ENCODE data around the gene BCAS1. TPM values are rescaled to one million over a fixed set of nuclear protein-coding genes. Genes with fewer than 3 reads are reported as not detected.

BCAS1 gene
- polyA plus RNA-seq, 1 of the 3 experiments (the other 2 are of a cell fraction) = not detected

DNA sequence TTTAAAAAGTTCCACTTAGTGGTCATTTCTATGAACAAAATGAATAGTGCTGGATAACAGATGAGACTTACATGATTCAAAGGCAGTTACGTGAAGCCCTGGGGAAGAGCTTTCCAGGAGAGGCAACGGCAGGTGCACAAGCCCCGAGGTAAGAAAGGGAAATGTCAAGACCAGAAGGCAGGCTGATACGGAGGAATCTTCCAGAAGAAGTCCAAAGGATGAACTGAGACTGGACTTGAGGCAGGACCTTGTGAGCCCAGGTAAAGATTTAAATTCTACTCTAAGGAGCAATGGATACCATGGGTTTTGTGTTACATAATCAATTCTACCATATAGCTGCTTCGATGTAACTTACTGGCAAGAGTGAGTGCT lies 164.6 kb downstream of the BCAS1 start:
- Histone ChIP-seq H3K79me2 (ENCODE audit: insufficient read depth) (no peaks in the 10 kb centered on the region), H3K4me2 (no peak overlapping the region), H2AFZ (ENCODE audit: low read depth) (no peak overlapping the region), H3K9me3 (no peaks in the 10 kb centered on the region), H3F3A (replicated peaks; ENCODE audit: insufficient read depth) (peaks cover 16% of the 10 kb centered on the region), H3K36me3 (replicated peaks in 1 of 2; ENCODE audit: control insufficient read depth in 1 of 2, insufficient read depth in 2 of 2, low read length in 1 of 2) (no peaks in the 10 kb centered on the region), H4K20me1 (ENCODE audit: insufficient read depth) (no peaks in the 10 kb centered on the region), H3K9me2 (no peaks in the 10 kb centered on the region), H3K27ac (ENCODE audit: low read depth in 2 of 2, low read length in 1 of 2) (peak overlapping the region in 1 of 2 experiments; percentile 6; a peak in 1 of 4 replicates), H3K4me1 (ENCODE audit: control insufficient read depth in 1 of 2, insufficient read depth in 2 of 2, low read depth in 1 of 2, low read length in 1 of 2) (peaks cover 11 to 15% of the 10 kb centered on the region in 2 experiments), H3K9ac (no peak overlapping the region), H3K27me3 (ENCODE audit: insufficient read depth) (no peaks in the 10 kb centered on the region), H3K4me3 (ENCODE audit: low read depth in 2 of 2, low read length in 1 of 2) (no peak overlapping the region)
- CTCF ChIA-PET = interaction anchor here (1.1 to 2.8 kb wide), 2 partner anchors 10 to 14 kb away, joined by 3 to 16 read pairs; no protein-coding TSS in a partner anchor
- TF ChIP-seq GABPA (IDR thresholded peaks at IDR 0.05; ENCODE audit: low read depth) (no peak), JUND (IDR thresholded peaks at IDR 0.05) (no peak), GATA2 (CRISPR knock-in tag; IDR thresholded peaks at IDR 0.05) (no peak), EZH2phosphoT487 (IDR thresholded peaks at IDR 0.05; ENCODE audit: borderline replicate concordance, low read depth) (no peak), TEAD4 (IDR thresholded peaks at IDR 0.05; ENCODE audit: borderline replicate concordance, insufficient read depth) (no peak), RAD21 (IDR thresholded peaks at IDR 0.05; ENCODE audit: low read length) (no peak), YY1 (IDR thresholded peaks at IDR 0.05; ENCODE audit: low read depth) (no peak), POLR2AphosphoS5 (IDR thresholded peaks at IDR 0.05; ENCODE audit: low read depth, low read length) (no peak), MXI1 (IDR thresholded peaks at IDR 0.05; ENCODE audit: low read depth, low read length) (no peak), MEF2A (IDR thresholded peaks at IDR 0.05; ENCODE audit: borderline replicate concordance, low read depth) (no peak)
- TF ChIP-seq, protein P1, sequence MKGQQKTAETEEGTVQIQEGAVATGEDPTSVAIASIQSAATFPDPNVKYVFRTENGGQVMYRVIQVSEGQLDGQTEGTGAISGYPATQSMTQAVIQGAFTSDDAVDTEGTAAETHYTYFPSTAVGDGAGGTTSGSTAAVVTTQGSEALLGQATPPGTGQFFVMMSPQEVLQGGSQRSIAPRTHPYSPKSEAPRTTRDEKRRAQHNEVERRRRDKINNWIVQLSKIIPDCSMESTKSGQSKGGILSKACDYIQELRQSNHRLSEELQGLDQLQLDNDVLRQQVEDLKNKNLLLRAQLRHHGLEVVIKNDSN (IDR thresholded peaks at IDR 0.05; ENCODE audit: borderline replicate concordance, low read depth) = no peak
- TF ChIP-seq, protein P2, sequence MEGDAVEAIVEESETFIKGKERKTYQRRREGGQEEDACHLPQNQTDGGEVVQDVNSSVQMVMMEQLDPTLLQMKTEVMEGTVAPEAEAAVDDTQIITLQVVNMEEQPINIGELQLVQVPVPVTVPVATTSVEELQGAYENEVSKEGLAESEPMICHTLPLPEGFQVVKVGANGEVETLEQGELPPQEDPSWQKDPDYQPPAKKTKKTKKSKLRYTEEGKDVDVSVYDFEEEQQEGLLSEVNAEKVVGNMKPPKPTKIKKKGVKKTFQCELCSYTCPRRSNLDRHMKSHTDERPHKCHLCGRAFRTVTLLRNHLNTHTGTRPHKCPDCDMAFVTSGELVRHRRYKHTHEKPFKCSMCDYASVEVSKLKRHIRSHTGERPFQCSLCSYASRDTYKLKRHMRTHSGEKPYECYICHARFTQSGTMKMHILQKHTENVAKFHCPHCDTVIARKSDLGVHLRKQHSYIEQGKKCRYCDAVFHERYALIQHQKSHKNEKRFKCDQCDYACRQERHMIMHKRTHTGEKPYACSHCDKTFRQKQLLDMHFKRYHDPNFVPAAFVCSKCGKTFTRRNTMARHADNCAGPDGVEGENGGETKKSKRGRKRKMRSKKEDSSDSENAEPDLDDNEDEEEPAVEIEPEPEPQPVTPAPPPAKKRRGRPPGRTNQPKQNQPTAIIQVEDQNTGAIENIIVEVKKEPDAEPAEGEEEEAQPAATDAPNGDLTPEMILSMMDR (IDR thresholded peaks at IDR 0.05) = no peak
- TF ChIP-seq, protein P3, sequence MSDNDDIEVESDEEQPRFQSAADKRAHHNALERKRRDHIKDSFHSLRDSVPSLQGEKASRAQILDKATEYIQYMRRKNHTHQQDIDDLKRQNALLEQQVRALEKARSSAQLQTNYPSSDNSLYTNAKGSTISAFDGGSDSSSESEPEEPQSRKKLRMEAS (IDR thresholded peaks at IDR 0.05; ENCODE audit: low read depth) = no peak
- TF ChIP-seq, protein P4, sequence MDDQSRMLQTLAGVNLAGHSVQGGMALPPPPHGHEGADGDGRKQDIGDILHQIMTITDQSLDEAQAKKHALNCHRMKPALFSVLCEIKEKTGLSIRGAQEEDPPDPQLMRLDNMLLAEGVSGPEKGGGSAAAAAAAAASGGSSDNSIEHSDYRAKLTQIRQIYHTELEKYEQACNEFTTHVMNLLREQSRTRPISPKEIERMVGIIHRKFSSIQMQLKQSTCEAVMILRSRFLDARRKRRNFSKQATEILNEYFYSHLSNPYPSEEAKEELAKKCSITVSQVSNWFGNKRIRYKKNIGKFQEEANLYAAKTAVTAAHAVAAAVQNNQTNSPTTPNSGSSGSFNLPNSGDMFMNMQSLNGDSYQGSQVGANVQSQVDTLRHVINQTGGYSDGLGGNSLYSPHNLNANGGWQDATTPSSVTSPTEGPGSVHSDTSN (IDR thresholded peaks at IDR 0.05) = no peak
- TF ChIP-seq, protein P5, sequence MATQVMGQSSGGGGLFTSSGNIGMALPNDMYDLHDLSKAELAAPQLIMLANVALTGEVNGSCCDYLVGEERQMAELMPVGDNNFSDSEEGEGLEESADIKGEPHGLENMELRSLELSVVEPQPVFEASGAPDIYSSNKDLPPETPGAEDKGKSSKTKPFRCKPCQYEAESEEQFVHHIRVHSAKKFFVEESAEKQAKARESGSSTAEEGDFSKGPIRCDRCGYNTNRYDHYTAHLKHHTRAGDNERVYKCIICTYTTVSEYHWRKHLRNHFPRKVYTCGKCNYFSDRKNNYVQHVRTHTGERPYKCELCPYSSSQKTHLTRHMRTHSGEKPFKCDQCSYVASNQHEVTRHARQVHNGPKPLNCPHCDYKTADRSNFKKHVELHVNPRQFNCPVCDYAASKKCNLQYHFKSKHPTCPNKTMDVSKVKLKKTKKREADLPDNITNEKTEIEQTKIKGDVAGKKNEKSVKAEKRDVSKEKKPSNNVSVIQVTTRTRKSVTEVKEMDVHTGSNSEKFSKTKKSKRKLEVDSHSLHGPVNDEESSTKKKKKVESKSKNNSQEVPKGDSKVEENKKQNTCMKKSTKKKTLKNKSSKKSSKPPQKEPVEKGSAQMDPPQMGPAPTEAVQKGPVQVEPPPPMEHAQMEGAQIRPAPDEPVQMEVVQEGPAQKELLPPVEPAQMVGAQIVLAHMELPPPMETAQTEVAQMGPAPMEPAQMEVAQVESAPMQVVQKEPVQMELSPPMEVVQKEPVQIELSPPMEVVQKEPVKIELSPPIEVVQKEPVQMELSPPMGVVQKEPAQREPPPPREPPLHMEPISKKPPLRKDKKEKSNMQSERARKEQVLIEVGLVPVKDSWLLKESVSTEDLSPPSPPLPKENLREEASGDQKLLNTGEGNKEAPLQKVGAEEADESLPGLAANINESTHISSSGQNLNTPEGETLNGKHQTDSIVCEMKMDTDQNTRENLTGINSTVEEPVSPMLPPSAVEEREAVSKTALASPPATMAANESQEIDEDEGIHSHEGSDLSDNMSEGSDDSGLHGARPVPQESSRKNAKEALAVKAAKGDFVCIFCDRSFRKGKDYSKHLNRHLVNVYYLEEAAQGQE (IDR thresholded peaks at IDR 0.05; ENCODE audit: low read depth, low read length) = no peak
- 95% methylated on average over 5 of the region's 5 CpGs for WGBS (ENCODE audit: low lambda C conversion rate)
- DNase-seq = no peak
- POLR2A ChIA-PET = no interaction called here

Measured in SK-N-SH (cell line).